Endothelial cell (in vitro differentiated cells): ENCODE data around the gene RFNG. TPM values are rescaled to one million over a fixed set of nuclear protein-coding genes. Genes with fewer than 3 reads are reported as not detected.

Experiments
- DNase-seq: peaks from one replicate; pipeline ENCODE4 v3.0.0; 2021; ENCODE audit warnings: low spot score
- H3K27ac Mint-ChIP-seq: one replicate; pipeline ENCODE4 v1.8.0; 2021; ENCODE audit warnings: mixed read lengths, inconsistent platforms; ENCODE audit not compliant: unreplicated experiment
- H3K27me3 Mint-ChIP-seq: one replicate; pipeline ENCODE4 v1.8.0; 2021; ENCODE audit warnings: mild to moderate bottlenecking, moderate library complexity, mixed read lengths, inconsistent platforms; ENCODE audit not compliant: unreplicated experiment
- H3K36me3 Mint-ChIP-seq: one replicate; pipeline ENCODE4 v1.8.0; 2021; ENCODE audit warnings: mild to moderate bottlenecking, low read depth, mixed read lengths, inconsistent platforms; ENCODE audit not compliant: unreplicated experiment
- H3K4me1 Mint-ChIP-seq: one replicate; pipeline ENCODE4 v1.8.0; 2021; ENCODE audit warnings: mild to moderate bottlenecking, mixed read lengths, inconsistent platforms; ENCODE audit not compliant: unreplicated experiment
- H3K4me3 Mint-ChIP-seq: one replicate; pipeline ENCODE4 v1.8.0; 2021; ENCODE audit warnings: mild to moderate bottlenecking, mixed read lengths, inconsistent platforms; ENCODE audit not compliant: unreplicated experiment
- H3K9me3 Mint-ChIP-seq: one replicate; pipeline ENCODE4 v1.8.0; 2021; ENCODE audit warnings: mixed read lengths, inconsistent platforms; ENCODE audit not compliant: unreplicated experiment
- CTCF ChIP-seq: fragments of 200-600 bp; sonication (generic); IDR thresholded peaks from one replicate; pipeline ENCODE4 v1.5.0; 2021; ENCODE audit warnings: antibody characterized with exemption; ENCODE audit not compliant: unreplicated experiment
- total RNA-seq: library from RNA; stranded (reverse); fragmentation: NEBNext Ultra II Directional; extraction: Animal tissue kit (Norgen Biotek cat#: 25700); gene quantifications from one replicate; pipeline ENCODE4 v1.2.1, GENCODE V29; 2021; ENCODE audit not compliant: unreplicated experiment

Gene RFNG
- total RNA-seq, 1 donor from 2014 or later, result 19.7 TPM

- no peak for DNase-seq
- peak within 1 kb of the TSS; percentile 91 for H3K4me3 Mint-ChIP-seq
Measured at GRCh38 chr17:82022310-82022980, 29.2 kb downstream of the RFNG start, which contains the start of gene CENPX. Gene CENPX, minus strand, starts transcription at chr17:82022878. Its CDS starts 17 bp downstream, at chr17:82022861.

GRCh38 chr17:82021900-82022309 lies 29.7 kb downstream of the RFNG start:
- no peaks in the 10 kb centered on the region for H3K9me3 Mint-ChIP-seq
- H3K27me3 Mint-ChIP-seq, result peaks cover 8% of the 10 kb centered on the region
- H3K27ac Mint-ChIP-seq, result no peak overlapping the region
- DNase-seq, result no peak
- no peak for TF ChIP-seq CTCF
- peak overlapping the region; percentile 91 for H3K4me3 Mint-ChIP-seq
- peaks cover 5% of the 10 kb centered on the region for H3K4me1 Mint-ChIP-seq
- H3K36me3 Mint-ChIP-seq, result peaks cover 4% of the 10 kb centered on the region

More at GRCh38 chr17:82022310-82022980, 29.2 kb downstream of the RFNG start, which contains the start of gene CENPX:
- Mint-ChIP-seq H3K9me3 (no peaks in the 10 kb centered on the region), H3K27me3 (peaks cover 8% of the 10 kb centered on the region), H3K36me3 (peaks cover 4% of the 10 kb centered on the region), H3K27ac (no peak within 1 kb of the TSS), H3K4me1 (peaks cover 5% of the 10 kb centered on the region)
- no peak for TF ChIP-seq CTCF

GRCh38 chr17:82021107-82021899 lies 30.3 kb downstream of the RFNG start:
- Mint-ChIP-seq H3K9me3 (no peaks in the 10 kb centered on the region), H3K27me3 (peaks cover 6% of the 10 kb centered on the region), H3K4me1 (peaks cover 5% of the 10 kb centered on the region), H3K4me3 (peak overlapping the region; percentile 91), H3K27ac (no peak overlapping the region), H3K36me3 (peaks cover 4% of the 10 kb centered on the region)
- TF ChIP-seq CTCF, result peak; percentile 20
- peak; percentile 53 for DNase-seq

- Mint-ChIP-seq H3K36me3 (peaks cover 4% of the 10 kb centered on the region), H3K27ac (no peak overlapping the region), H3K4me1 (peaks cover 5% of the 10 kb centered on the region), H3K27me3 (peaks cover 3% of the 10 kb centered on the region), H3K9me3 (no peaks in the 10 kb centered on the region), H3K4me3 (peak overlapping the region; percentile 82)
- no peak for DNase-seq
- no peak for TF ChIP-seq CTCF
Measured at GRCh38 chr17:82020572-82021106, 31.0 kb downstream of the RFNG start.
